OCI-LY1 (cell line): ENCODE results near the gene SLC6A7.
A peak's percentile ranks its signal among the peaks of the same experiment; 100 is the strongest.

Experiments
- EZH2 ChIP-seq: fragments of 200-600 bp; sonication (generic), shearing (Covaris generic); IDR thresholded peaks from 2 replicates; pipeline ENCODE4 v1.8.0; 2017; ENCODE audit warnings: borderline replicate concordance, mixed run types, mild to moderate bottlenecking, antibody characterized with exemption, low read length, moderate library complexity, mixed read lengths
- TF ChIP-seq, protein P1 (sequence below): fragments of 200-600 bp; sonication (generic), shearing (Covaris generic); IDR thresholded peaks from 2 replicates; pipeline ENCODE4 v1.5.1; 2017; ENCODE audit warnings: mild to moderate bottlenecking, antibody characterized with exemption, low read length, moderate library complexity, mixed read lengths

DNA sequence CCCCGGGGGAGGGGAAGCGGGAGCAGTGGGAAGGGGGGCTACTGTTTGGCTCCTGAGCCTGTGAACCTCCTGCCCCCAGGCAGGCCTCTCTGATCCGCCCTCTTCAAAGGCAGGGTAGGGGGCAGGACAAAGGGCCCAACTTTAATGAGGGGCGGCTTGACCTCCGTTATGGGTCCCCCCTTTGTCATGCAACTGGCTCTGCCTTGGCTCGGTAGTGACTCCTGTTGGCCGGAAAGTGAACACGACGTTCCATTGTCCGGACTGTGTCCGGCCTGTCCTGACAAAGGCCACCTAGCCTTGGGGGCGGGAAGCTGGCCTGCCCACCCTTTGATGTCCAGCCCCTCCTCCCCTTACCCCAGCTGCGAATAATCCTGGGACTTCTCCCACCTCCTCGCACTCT is 22.0 kb upstream of the SLC6A7 start:
- no peak for TF ChIP-seq EZH2
- TF ChIP-seq, protein P1, sequence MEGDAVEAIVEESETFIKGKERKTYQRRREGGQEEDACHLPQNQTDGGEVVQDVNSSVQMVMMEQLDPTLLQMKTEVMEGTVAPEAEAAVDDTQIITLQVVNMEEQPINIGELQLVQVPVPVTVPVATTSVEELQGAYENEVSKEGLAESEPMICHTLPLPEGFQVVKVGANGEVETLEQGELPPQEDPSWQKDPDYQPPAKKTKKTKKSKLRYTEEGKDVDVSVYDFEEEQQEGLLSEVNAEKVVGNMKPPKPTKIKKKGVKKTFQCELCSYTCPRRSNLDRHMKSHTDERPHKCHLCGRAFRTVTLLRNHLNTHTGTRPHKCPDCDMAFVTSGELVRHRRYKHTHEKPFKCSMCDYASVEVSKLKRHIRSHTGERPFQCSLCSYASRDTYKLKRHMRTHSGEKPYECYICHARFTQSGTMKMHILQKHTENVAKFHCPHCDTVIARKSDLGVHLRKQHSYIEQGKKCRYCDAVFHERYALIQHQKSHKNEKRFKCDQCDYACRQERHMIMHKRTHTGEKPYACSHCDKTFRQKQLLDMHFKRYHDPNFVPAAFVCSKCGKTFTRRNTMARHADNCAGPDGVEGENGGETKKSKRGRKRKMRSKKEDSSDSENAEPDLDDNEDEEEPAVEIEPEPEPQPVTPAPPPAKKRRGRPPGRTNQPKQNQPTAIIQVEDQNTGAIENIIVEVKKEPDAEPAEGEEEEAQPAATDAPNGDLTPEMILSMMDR, result peak; percentile 10; the same call in 1 of the 2 replicates
